OCI-LY3 (cell line): Measurements from ENCODE around the gene TXNDC12.

Experiments
- H2AFZ ChIP-seq: fragments of 200-600, 300-600 bp; shearing (Covaris generic); 2 replicates; pipeline ENCODE4 v1.6.0; 2014; ENCODE audit warnings: antibody characterized with exemption, low read depth, low read length
- H3K27ac ChIP-seq: fragments of 200-600, 300-600 bp; sonication (generic); 2 replicates; pipeline ENCODE4 v1.5.1; 2014; ENCODE audit warnings: mild to moderate bottlenecking, low read length, moderate library complexity, mixed read lengths
- H3K27me3 ChIP-seq: fragments of 200-600, 300-600 bp; sonication (generic); 2 replicates; pipeline ENCODE4 v1.6.1; 2014; ENCODE audit warnings: low read depth, low read length, mixed read lengths
- H3K36me3 ChIP-seq: fragments of 200-600, 300-600 bp; sonication (generic); replicated peaks from 2 replicates; pipeline ENCODE3; 2014; ENCODE audit warnings: low read depth, low read length, mixed read lengths
- H3K4me1 ChIP-seq: fragments of 300-600, 200-600 bp; sonication (generic); 2 replicates; pipeline ENCODE4 v1.6.1; 2014; ENCODE audit warnings: low read length, mixed read lengths
- H3K4me2 ChIP-seq: fragments of 200-600, 300-600 bp; sonication (generic); 2 replicates; pipeline ENCODE4 v1.6.1; 2014; ENCODE audit warnings: low read length, mixed read lengths
- H3K4me3 ChIP-seq: fragments of 300-600, 200-600 bp; sonication (generic); 2 replicates; pipeline ENCODE4 v1.5.1; 2014; ENCODE audit warnings: antibody characterized with exemption, mild to moderate bottlenecking, low read length, moderate library complexity
- H3K79me2 ChIP-seq: fragments of 300-600, 200-600 bp; shearing (Covaris generic); 2 replicates; pipeline ENCODE4 v1.6.1; 2014; ENCODE audit warnings: mild to moderate bottlenecking, low read length, mixed read lengths
- H3K9ac ChIP-seq: fragments of 300-600, 200-600 bp; shearing (Covaris generic); 2 replicates; pipeline ENCODE4 v1.6.0; 2014; ENCODE audit warnings: mild to moderate bottlenecking, low read length, moderate library complexity
- H3K9me3 ChIP-seq: fragments of 200-600, 300-600 bp; shearing (Covaris generic); 2 replicates; pipeline ENCODE4 v1.6.1; 2014; ENCODE audit warnings: low read length, mixed read lengths; ENCODE audit not compliant: insufficient read depth
- H4K20me1 ChIP-seq: fragments of 200-600, 300-600 bp; sonication (generic); 2 replicates; pipeline ENCODE4 v1.6.1; 2016; ENCODE audit warnings: low read length, mixed read lengths; ENCODE audit not compliant: insufficient read depth
- EZH2phosphoT487 ChIP-seq: fragments of 200-600 bp; shearing (Covaris generic); IDR thresholded peaks from 2 replicates; pipeline ENCODE4 v1.6.1; 2018; ENCODE audit warnings: antibody characterized with exemption, mixed run types, low read depth
- TF ChIP-seq, protein P1 (sequence below): fragments of 200-600, 300-600 bp; sonication (generic); IDR thresholded peaks from 2 replicates; pipeline ENCODE4 v1.5.1; 2014; ENCODE audit warnings: antibody characterized with exemption, low read length, low read depth

Gene TXNDC12

DNA sequence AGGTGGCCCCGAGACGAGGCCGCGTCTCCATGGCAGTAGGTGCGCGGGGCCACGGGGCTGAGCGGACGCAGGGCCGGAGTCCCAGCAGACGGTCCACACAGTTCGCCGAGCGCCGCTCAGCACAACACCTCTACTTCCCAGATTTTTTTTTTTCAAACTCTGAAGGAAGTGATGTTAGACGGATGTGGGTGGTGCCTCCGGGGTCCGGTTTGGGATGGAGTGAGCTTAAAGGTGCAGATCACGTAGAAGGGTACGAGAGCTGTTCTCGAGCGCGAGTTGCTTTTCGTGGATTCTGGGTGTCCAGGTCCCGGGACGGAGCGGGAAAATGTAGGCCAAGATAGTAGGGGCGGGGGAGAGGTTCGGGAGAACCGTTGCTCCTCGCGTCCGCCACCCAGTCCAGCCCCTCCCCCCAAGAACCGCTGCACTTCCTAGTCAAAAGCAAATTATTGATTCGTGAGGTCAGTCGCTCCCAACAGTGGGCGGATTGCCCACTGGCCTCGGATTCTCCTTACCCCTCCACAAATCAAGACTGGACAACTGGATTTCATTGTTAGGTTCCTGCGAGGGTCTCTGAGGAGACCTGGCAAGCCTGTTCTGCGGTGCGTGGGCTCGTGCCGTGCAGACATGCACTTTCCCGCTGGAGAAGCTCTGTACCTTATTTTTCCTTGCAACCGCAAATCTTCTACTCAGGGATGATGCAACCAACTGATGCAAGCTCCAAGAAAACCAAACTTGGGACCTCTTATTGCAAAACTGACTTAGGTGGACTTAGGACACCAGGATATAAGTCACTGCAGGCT is at the start of gene TXNDC12:
TXNDC12 (minus strand) TSS at position 126 of the 800 bp plus-strand sequence; CDS start at position 31, 95 bp downstream.
- H3K79me2 ChIP-seq, result peaks cover 67% of the 10 kb centered on the region
- TF ChIP-seq, protein P1, sequence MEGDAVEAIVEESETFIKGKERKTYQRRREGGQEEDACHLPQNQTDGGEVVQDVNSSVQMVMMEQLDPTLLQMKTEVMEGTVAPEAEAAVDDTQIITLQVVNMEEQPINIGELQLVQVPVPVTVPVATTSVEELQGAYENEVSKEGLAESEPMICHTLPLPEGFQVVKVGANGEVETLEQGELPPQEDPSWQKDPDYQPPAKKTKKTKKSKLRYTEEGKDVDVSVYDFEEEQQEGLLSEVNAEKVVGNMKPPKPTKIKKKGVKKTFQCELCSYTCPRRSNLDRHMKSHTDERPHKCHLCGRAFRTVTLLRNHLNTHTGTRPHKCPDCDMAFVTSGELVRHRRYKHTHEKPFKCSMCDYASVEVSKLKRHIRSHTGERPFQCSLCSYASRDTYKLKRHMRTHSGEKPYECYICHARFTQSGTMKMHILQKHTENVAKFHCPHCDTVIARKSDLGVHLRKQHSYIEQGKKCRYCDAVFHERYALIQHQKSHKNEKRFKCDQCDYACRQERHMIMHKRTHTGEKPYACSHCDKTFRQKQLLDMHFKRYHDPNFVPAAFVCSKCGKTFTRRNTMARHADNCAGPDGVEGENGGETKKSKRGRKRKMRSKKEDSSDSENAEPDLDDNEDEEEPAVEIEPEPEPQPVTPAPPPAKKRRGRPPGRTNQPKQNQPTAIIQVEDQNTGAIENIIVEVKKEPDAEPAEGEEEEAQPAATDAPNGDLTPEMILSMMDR, result no peak
- TF ChIP-seq EZH2phosphoT487, result no peak
- H4K20me1 ChIP-seq, result peaks cover 13% of the 10 kb centered on the region; the same call in 1 of the 2 replicates
- H3K27ac ChIP-seq, result peak within 1 kb of the TSS; percentile 73
- H3K9me3 ChIP-seq, result no peaks in the 10 kb centered on the region
- peaks cover 18% of the 10 kb centered on the region for H3K4me1 ChIP-seq
- peak within 1 kb of the TSS; percentile 88 for H3K9ac ChIP-seq
- peak within 1 kb of the TSS; percentile 97 for H3K4me3 ChIP-seq
- H2AFZ ChIP-seq, result peak within 1 kb of the TSS; percentile 89
- no peaks in the 10 kb centered on the region for H3K36me3 ChIP-seq
- no peaks in the 10 kb centered on the region for H3K27me3 ChIP-seq
- peak within 1 kb of the TSS; percentile 97 for H3K4me2 ChIP-seq

DNA sequence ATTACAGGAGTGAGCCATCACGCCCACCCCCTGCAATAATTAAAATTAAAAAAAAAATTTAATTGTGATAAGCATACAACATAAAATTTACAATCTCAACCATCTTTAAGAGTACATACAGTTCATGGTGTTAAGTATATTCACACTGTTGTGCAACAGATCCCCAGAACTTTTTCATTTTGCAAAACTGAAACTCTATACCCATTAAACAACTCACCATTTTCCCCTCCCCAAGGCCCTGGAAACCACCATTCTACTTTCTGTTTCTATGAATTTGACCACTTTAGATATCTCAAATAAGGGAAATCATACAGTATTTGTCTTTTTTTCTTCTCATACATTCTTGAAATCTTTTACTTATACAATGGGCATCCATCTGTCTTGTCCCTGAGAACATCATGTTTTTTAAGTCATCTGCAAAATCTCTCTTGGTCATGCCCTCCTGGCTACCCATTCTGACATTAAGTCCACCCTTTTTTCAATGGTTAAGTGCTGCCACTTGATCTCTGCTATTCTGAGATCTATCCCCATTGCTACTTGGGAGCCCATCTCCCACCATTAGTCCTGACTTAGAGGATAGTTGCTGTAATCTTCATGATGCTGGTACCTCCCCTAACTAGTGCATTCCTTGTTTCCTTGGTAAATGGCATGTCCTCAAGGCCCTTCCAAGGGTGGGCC is 47.5 kb upstream of the TXNDC12 start:
- peaks cover 17% of the 10 kb centered on the region for H3K4me1 ChIP-seq
- no peak overlapping the region for H3K9ac ChIP-seq
- no peaks in the 10 kb centered on the region for H3K79me2 ChIP-seq
- TF ChIP-seq EZH2phosphoT487, result no peak
- TF ChIP-seq, protein P1, result no peak
- no peak overlapping the region for H3K27ac ChIP-seq
- H4K20me1 ChIP-seq, result no peaks in the 10 kb centered on the region
- H3K4me2 ChIP-seq, result peak overlapping the region; percentile 66
- no peaks in the 10 kb centered on the region for H3K27me3 ChIP-seq
- H3K36me3 ChIP-seq, result no peaks in the 10 kb centered on the region
- H3K9me3 ChIP-seq, result no peaks in the 10 kb centered on the region
- H2AFZ ChIP-seq, result no peak overlapping the region
- no peak overlapping the region for H3K4me3 ChIP-seq

DNA sequence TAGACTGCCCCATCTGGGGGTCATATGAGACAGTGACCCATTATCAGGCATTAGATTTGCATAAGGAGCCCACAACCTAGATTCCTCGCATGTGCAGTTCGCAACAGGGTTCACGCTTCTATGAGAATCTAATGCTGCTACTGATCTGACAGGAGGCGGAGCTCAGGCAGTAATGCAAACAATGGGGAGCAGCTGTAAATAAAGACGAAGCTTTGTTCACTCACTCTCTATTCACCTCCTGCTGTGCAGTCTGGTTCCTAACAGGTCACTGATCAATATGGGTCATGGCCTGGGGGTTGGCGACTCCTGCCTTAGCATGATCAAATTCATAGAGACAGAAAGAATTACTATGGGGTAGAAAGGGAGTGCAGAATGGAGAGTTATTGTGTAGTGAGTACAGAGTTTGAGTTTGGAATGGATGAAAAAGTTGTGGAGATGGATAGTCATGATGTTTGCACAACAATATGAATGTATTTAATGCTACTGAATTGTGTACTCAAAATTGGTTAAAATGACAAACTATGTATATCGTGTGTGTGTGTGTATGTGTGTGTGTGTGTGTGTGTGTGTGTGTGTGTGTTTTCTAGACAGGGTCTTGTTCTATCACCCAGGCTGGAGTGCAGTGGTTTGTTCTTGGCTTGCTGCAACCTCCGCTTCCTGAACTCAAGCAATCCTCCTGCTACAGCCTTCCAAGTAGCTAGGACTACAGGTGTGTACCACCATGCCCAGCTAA is 43.3 kb upstream of the TXNDC12 start:
- no peak for TF ChIP-seq EZH2phosphoT487
- TF ChIP-seq, protein P1, result no peak
- Histone ChIP-seq H3K4me1 (peaks cover 17% of the 10 kb centered on the region), H3K79me2 (no peaks in the 10 kb centered on the region), H3K27me3 (no peaks in the 10 kb centered on the region), H3K27ac (no peak overlapping the region), H3K4me3 (no peak overlapping the region), H3K9me3 (no peaks in the 10 kb centered on the region), H3K9ac (no peak overlapping the region), H4K20me1 (no peaks in the 10 kb centered on the region), H2AFZ (no peak overlapping the region), H3K36me3 (no peaks in the 10 kb centered on the region), H3K4me2 (no peak overlapping the region)
